ENCODE data around the gene TMEM179.

DNA sequence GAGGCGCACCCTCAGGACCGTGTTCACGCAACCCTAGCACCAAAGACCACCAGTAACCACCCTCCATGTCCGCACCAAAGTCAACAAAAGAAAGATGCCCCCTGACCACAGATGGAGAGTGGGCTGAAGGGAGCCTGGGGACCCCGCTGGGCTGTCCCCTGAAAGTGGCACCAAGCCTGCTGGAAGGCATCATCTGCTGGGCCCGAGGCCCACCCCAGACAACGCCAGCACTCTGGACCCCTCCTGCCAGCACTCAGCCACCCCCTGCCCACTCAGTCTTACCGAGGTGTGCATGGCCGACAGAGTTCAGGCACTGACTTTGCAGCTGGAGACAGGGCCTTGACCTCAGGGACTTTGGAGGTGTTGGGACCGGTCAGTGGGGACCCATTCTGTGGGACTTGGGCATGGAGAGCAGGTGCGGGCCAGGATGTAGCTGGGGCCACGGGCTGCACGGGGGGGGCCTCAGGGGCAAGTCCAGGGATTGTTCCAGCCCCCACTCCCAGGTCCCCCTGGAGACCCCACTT lies 34.4 kb upstream of the TMEM179 start:
- TF ChIP-seq EZH2 (IDR thresholded peaks at IDR 0.05) (no peak), POLR2AphosphoS5 (IDR thresholded peaks at IDR 0.05; ENCODE audit: borderline replicate concordance, low read depth, low read length) (no peak), FOXP2 (optimal IDR thresholded peaks at IDR 0.05; ENCODE audit: control extremely low read depth, extremely low read length, insufficient read depth) (no peak)
